Measurements from ENCODE around the gene NEK10.
"Not testable (repeated sequence)": the region's sequence is repeated elsewhere in the genome, so short reads cannot be mapped to it uniquely, and the experiment has no call there.

NEK10 gene

DNA sequence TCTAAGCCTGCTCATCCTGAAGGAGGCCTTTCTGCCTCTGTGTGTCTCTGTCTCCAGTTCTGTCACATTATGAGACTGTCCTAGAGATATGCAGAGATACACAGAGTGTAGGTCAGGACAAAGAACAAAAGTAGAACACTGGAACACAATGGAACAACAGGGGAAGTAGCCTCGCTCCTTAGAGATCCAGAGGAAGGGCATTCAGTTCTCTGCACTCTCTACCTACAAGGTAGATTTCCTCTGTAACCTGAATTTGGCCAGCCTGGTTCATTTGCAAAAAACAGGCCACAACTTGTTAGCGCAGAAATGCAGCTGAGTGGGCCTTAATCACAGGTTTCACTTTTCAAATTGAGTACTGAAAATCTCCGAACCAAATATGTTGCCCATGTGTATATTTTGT lies 19.4 kb downstream of the NEK10 start:
- no peak for DNase-seq

DNA sequence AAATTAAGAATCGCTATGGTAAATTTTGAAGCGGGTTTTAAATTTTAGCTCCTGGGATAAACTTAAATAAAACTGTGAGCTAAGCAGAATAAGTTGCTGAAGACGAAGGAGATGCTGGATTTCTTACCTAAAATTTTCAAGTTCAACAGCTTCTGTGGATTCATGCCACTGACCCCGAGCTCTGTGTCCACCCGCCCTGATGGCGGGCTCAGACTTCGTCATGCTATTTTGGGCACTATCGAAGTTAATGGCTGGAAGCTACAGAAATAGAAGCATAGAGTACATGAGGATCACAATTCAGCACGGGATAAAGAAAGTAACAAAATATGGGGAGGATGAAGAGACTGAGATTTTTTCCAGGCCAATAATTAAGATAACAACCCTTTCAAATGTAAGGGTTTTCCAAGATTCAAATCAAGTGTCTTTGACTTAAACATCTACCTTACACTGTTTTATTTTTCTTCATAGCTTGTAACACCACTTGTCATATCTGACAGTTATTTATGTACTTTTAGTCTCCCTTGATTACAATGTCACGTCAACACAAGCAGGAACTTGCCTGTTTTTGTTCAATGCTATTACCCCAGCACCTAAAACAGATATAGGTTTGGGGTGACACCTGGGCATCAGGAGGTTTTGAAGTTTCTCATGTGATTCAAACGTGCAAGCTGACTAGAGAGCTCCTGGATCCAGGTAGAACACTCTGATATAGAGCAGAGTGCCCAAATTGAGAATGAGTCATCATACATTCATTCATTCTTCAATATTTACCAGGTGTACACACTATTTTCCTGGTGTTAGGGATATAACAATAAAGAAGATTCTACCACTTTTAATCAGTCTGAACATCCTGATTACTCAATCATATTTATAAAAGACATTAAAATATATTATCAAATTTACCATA lies 23.0 kb downstream of the NEK10 start:
- DNase-seq, result no peak

DNA sequence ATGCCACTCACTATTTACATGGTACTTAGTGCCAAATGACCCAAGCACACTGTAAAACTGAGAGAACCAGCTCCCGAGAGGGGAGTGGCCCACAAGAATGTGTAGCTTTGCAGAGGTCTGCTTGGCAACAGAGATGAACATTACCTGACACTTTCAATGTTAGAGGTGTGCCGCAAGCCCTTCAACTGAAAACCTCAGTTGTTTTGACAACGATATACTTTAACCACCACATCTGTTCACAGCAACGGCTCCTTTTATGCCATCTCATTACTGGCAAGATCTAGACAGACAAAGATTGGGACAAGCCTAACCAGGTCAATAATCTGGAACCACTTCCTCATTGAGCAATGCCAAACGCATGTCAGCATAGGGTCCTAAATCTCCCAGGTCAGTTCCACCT lies 23.7 kb downstream of the NEK10 start:
- DNase-seq, result no peak

DNA sequence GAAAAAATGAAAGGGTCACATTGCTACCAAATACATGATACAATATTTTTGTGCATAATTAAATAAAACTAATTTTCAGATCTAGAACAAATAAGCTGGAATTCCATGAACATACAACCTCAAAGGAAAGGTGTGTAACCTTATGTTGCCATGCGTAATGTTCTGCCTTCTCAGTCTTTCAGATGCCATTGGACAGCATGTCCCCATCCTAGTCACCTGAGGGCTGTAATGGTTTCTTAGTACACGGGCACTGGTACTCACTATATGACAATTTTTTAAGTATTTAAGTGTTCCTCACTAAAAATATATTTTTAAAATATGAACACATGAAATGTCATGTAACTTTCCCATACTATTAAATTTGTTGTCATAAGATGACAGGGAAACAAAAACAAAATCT lies 24.1 kb downstream of the NEK10 start:
- no peak for DNase-seq

DNA sequence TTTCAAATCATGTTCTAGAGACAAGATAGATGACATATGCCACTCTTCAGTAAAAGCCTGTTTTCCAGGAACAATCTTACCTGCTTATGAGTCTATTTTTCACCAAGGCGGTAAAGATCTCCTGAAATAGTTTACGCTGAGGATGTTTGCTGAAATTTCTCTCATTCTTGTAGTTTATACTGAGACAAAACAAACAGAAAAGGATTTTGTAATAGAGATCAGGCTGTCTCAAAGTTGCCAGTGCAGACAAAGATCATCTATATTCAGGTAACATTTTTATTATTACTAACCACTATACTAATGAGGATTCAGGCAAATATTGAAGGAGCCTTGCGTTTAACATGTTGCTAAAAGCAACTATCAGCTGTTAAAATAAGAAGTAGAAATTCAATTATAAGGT lies 25.0 kb downstream of the NEK10 start:
- no peak for DNase-seq

DNA sequence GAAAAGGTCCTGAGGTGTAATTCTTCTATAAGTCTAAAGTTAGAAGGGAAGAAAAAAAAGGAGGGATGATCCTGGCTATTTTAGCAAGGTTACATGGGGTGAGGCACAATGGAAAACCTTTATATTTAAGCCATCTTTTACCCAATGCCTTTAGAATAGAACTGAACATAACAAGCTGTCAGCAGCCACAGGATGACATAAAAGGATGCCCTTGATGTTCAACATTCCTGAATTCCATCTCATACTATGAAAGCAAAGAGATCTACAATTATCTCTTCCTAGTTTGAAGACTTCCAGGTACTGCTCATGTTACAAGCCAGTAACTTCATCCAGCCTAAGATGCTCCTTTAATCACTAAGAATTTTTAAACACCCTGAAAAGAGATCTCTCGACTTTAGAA lies 26.9 kb downstream of the NEK10 start:
- peak; percentile 17 for DNase-seq

DNA sequence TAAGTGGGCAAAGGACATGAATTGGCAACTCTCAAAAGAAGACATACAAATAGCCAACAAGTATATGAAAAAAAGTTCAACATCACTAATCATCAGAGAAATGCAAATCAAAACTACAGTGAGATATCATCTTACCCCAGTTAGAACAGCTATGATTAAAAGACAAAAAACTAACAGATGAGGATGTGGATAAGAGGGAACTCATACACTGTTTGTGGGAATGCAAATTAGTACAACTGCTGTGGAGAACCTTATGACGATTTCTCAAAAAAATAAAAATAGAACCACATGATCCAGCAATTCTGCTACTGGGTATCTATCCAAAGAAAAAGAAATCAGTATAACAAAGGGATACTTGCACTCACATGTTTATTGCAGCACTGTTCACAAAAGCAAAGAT lies 28.6 kb downstream of the NEK10 start:
- DNase-seq, result no peak

DNA sequence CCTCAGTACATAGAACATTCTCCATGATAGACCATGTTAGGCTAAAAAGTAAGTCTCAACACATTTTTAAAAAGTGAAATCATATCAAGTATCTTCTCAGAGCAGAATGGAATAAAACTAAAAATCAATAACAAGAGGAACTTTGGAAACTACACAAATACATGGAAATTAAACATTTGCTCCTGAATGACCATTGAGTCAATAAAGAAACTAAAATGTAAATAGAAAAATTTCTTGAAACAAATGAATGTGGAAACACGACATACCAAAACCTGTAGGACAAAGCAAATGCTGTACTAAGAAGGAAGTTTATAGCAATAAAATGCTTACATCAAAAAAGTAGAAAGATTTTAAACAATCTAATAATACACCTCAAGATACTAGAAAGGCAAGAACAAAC lies 33.6 kb downstream of the NEK10 start:
- no peak for DNase-seq

DNA sequence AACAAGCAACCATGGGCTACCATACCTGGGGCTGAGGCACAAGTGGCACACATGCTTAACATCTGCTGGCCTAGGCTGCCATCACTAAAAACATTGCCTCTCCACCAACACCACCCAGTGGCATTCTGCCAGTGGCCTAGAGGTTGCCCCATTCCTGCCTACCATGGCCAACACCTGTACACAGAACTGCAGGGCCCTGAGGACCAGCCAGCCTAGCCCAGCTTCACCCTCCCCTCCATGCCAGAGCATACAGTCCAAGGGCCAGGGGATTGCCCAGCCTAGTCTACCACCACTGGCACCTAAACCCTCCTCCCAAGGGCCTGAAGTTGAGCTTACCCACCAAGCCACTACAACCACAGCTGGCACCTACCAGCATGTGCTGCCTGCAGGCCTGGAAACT lies 35.3 kb downstream of the NEK10 start:
- DNase-seq, result no peak

DNA sequence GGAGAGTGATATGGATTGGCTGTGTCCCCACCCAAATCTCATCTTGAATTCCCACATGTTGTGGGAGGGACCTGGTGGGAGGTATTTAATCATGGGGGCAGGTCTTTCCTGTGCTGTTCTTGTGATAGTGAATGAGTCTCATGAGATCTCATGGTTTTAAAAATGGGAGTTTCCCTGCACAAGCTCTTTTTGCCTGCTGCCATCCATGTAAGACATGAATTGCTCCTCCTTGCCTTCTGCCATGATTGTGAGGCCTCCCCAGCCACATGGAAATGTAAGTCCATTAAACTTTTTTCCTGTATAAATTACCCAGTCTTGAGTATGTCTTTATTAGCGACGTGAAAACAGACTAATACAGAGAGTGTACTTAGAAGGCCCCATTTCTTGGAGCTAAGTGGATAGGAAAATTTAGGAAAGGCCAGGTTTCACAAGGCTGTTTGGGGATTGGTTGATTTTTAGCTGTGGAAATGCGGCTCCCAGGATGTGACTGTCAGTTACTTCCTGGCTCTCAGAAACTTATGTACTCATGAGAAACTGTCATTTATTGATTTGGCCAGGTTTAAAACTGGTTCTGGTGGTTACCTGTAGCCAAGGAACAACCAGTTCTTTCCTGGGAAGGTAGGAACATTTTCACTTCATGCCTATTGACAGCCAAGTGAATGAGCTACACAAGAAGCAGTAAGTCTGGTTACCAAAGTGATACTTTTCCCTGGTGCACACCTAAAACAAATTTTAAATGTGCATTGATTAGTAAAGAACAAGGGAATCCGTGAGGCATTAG lies 40.0 kb downstream of the NEK10 start:
- not testable (repeated sequence) for DNase-seq

DNA sequence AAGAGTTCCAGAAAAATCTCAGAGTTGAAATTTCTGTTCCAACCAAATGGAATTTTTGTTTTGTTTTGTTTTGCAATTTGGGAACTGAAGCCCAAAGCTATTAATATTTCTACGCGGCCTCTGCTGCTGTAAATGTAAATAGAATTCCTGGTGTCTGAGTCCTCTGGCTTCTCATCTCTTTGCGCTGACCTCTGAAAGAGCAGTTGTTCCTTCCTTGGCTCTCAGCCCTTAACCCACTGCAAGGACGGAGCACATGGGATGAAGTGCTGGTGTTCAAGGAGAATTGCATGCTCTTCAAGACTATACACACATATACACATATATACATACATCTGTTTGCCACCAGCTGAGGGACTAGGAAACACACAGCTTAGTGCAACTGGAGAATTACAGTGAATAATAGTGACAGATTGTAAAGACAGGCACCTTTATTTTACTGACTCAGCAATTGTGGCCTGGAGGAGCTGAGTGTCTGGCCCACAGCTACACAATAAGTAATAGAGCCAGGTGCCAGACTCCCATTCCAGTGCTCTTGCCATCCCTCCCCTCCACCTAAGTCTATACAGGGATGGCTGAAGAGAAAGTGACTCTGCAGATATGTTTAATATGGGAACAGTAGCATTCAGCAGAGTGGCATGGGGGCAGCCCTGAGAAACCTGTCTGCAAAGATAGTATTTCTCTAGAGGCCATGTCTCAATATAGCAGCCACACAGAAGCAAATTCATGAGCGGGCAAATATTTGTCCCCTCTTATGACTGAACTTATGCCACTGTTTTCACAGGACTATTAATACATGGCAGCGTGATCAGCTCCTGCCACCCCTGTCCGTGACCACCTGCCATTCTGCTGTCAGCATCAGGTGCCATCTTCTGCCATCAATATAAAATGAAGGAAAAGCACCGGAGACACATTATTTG lies 42.3 kb downstream of the NEK10 start:
- peak; percentile 86 for DNase-seq

DNA sequence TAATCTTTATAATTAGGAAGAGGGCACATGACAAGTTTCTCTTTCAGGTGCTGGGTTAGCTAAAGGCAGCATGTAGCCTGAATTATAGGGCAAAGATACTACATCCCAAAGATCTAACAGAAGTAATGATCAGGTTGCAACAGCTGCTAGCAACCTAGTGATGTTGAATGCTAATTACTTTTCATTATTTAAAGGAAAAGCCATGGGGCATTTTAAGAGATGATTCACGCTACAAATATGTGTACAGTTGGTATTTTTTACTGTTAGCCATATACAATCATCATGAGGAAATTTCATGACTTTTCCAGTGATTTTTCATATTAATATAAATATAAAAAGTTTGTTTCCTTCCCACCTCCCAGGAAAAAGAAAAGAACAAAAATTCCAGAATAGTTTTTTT lies 43.0 kb downstream of the NEK10 start:
- peak; percentile 52 for DNase-seq

DNA sequence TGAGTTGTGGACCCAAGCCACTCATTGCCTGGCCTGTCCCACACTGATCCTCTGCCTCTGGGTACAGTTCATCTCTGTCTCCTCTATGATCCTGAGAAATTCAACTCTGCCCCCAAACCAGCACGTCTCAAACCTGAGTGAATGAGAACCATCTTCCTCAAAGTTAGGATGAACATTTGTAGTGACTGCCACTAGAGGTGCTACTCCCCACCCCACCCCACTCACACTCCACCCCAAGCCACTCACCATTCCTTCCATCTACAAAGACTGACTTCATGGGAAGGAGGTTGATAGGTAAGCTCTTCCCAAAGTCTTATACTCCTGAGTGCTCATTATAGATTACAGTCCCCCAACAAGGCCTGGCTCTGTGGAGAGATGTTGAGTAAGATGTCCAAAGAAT lies 43.8 kb downstream of the NEK10 start:
- DNase-seq, result no peak

DNA sequence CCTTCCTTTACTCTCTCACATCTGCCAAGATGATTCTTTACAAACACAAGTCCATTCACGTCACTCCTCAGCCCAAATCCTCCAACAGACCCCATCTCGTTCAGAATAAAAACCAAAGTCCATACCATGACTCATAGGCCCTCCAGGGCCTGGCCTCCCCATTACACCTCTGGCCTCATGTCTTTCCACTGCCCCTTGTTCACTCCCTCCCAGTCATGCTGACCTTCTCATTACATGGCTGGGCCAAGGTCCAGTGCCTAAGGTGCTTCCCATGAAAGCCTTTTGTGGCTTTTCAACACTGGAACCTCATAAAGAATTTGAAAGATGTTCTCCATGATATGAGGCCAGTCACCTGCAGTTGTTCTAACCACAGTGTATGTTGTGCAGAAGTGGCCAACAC lies 44.5 kb downstream of the NEK10 start:
- no peak for DNase-seq

DNA sequence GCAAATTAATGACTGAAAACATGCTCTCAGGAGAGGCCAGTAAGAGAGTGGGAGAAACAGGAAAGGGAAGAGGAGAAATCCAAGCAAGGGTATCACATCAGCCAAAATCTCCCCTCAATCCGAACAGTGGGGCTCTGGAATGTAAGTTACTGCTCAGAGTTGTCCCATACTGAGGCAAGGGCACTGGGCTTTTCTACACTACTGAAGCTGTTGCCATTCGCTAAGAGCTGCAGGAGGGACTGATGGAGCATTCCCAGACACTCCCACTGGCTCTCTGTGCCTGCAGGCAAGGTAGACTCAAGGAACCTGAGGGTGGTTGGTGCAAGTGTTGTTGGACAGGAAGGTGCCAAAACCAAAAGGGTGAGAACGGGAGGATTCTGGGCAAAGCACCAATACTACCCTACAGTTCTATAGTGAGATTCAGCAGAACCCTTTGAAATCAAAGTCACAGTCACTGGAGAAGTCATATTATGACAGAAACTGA lies 46.1 kb downstream of the NEK10 start:
- no peak for DNase-seq

DNA sequence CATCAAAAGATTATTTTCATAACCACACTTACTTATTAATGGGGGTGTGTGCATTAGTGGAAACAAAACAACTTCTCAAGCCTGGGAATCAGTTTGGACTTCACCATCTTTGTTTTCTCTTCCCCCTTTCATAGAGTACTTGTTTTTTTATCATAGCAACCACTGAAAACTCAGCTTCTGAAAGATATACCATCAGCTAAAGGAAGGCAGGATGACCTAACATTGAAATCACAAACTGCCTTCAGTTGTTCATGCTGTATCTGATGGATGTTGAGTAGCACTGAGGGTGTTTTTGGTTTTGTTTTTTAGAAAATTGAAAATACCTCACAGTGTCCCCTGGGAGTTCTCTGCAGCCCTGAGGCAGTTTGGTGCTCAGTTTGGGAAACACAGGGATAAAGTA lies 46.5 kb downstream of the NEK10 start:
- DNase-seq, result no peak

DNA sequence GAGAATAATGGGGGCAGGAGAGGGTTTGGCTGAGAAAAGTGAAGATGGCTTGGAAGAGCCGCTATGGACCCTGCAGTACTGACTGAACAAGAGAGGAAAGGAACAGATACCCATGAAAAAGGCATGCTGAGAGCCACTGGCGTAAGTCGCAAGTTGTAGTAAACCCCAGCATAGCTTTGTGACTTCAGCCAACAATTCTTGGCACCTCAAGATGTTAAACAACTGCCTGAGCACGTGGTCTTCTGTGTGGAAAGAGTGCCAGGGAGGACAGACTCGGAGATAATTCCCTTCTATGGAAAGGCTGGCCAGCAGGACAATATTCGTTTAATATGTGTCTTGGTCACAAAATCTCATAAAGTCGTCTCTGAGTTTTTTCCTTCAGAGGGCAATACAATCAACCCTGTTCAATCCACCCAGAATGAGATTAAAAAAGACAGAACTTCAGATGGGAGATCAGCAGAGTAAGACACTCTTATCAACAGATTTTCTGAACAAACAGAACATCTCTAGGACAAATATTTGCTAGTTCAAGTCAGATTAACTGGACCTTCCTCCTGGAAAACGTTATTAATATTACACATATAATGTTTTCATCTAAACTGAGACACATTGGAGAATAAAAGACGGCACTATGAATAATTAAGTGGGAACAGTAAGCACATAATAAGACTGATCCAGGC lies 49.2 kb downstream of the NEK10 start:
- DNase-seq, result no peak

DNA sequence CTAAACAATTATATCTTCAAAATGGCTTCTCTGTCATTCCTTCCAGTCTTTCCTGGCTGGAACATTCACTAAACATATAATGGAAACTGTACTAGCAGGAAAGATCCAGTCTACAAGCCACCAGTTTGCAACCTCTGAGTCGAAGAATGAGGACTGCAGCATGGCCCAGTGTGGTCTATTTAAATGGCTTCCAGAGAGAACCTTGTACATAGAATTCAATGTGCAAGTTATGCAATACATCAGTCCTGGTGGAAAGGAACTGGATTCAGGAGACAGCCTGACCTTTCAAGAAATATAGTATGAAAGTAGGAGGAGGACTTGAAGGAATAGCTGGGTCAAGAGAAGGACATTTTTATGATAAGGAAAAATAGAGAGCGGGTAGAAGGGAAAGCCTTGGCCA lies 49.9 kb downstream of the NEK10 start:
- DNase-seq, result no peak

DNA sequence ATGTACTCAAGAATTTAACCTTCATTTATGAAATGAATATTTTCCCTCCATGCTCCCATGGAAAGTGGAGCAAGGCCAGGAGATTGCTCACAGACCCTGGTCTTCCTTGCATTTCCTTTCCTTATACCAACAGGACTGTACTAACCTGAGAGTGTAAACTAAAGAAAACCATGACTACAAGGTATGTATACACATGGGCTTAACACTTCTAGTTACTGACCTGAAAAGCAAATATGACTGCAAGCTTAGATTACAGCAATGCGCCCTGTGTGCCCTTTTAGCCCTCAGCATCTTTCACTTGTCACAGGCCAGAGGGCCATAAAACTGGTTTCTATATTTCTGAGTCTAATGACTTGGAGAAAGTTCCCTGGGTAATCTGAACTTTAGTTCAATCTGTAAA lies 52.1 kb downstream of the NEK10 start:
- DNase-seq, result no peak

DNA sequence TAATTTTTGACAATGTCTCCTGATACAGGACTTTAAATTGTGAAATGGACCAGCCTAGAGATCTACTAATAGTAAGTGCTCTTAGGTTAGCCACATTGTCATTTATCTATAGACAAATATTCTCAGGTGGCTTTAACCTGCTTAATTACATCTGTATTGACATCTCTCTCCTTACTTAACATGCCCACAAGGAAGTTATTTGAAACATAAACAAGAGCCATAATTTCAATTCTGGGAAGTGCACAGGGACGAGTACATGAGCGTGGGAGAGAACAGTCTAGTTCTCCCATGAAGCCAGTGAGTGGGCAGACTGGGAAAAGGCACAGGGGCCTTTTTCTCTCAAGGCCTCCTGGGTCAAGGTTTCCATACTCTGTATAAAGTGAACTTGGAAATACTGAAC lies 54.2 kb downstream of the NEK10 start:
- DNase-seq, result no peak

DNA sequence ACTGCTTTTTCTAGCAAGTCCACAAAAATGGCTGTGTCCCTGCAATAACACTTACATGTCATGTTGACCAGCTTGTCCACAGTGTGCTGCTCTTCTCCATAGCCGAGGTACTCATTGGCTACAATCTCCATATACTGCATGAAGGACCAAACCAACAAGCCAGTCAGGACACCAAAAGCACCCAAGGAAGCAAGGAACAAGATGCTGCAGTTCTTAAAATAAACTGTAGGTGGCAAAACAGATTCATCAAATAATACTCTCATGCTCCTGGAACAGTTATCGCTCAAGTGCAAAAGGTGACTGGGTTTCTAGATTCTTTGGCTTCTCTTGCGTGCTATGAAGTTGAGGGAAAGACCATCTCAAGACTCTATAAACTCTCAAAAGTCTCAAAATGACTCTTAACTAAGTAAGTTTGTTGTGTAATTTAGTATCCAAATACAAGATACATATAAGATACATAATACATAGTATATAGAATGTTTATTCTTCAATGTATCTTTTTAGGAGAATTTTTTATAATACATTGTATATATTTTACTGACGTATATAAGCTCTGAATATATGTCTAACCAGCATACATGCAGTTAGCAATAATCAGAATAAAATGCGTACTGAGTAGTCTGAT lies 57.0 kb downstream of the NEK10 start:
- peak; percentile 77 for DNase-seq

DNA sequence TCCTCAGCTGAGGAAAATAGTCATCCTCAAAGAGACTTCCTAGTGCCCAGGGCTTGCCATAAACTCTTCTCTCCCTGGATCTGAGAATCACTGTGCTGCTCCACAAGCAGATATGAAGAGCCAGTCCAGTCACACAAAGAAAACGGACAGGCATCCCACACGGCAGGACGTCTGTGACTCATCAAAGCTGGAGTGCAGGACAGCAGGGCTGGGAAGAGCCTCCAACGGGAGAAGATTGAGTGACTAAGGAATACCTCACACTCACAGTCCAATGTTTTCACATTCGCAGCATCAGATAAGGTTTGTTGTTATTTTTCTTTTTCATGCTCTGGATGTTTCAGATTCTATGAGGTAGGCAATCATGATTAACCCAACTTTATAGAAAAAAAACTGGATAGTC lies 57.8 kb downstream of the NEK10 start:
- DNase-seq, result peak; percentile 97
